ENCODE measurements around the gene CISTR.

Gene CISTR

GRCh38 chr12:53751336-53752191, at the start of gene CISTR:
Gene CISTR, minus strand, starts transcription at chr12:53751979.
- POLR2A ChIA-PET: interaction anchor here (0.6 kb wide), 1 partner anchor 187 kb away, joined by 3 read pairs; the partner anchor contains the start of gene HOXC13
- CTCF ChIA-PET: interaction anchor here (0.6 to 11.4 kb wide), 6 partner anchors 7 to 611 kb away, joined by 3 to 172 read pairs (median 8); no protein-coding TSS in a partner anchor
- Histone ChIP-seq H3K27ac (ENCODE audit: extremely low read depth, low read depth, low read length) (peak within 1 kb of the TSS; percentile 59; the same call in 1 of the 2 replicates), H3K9me3 (ENCODE audit: control insufficient read depth, insufficient read depth, low read depth, low read length) (no peaks in the 10 kb centered on the region), H3K4me3 (ENCODE audit: low read depth, low read length) (no peak within 1 kb of the TSS), H3K36me3 (ENCODE audit: control insufficient read depth in 2 of 2, insufficient read depth in 1 of 2, low read length in 2 of 2) (no peaks in the 10 kb centered on the region), H3K4me1 (ENCODE audit: control insufficient read depth, insufficient read depth, low read length) (peaks cover 16% of the 10 kb centered on the region)
- 0 out of 2 replicates have a peak, but pooled peaks have one; percentile 55 for TF ChIP-seq ZFP69B (tag by site-specific recombination; IDR thresholded peaks at IDR 0.05)
- TF ChIP-seq GLIS1 (tag by site-specific recombination; IDR thresholded peaks at IDR 0.05): peak; percentile 80
- TF ChIP-seq ZIC2 (tag by site-specific recombination; IDR thresholded peaks at IDR 0.05): peak; percentile 30
- TF ChIP-seq, protein P1, sequence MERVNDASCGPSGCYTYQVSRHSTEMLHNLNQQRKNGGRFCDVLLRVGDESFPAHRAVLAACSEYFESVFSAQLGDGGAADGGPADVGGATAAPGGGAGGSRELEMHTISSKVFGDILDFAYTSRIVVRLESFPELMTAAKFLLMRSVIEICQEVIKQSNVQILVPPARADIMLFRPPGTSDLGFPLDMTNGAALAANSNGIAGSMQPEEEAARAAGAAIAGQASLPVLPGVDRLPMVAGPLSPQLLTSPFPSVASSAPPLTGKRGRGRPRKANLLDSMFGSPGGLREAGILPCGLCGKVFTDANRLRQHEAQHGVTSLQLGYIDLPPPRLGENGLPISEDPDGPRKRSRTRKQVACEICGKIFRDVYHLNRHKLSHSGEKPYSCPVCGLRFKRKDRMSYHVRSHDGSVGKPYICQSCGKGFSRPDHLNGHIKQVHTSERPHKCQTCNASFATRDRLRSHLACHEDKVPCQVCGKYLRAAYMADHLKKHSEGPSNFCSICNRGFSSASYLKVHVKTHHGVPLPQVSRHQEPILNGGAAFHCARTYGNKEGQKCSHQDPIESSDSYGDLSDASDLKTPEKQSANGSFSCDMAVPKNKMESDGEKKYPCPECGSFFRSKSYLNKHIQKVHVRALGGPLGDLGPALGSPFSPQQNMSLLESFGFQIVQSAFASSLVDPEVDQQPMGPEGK (tag by site-specific recombination; IDR thresholded peaks at IDR 0.05): 0 out of 2 replicates have a peak, but pooled peaks have one; percentile 34
- TF ChIP-seq ZFHX2 (tag by site-specific recombination; conservative IDR thresholded peaks at IDR 0.05): peak; percentile 75
- TF ChIP-seq ZBTB8A (tag by site-specific recombination; IDR thresholded peaks at IDR 0.05): 0 out of 2 replicates have a peak, but pooled peaks have one; percentile 12
- TF ChIP-seq, protein P2, sequence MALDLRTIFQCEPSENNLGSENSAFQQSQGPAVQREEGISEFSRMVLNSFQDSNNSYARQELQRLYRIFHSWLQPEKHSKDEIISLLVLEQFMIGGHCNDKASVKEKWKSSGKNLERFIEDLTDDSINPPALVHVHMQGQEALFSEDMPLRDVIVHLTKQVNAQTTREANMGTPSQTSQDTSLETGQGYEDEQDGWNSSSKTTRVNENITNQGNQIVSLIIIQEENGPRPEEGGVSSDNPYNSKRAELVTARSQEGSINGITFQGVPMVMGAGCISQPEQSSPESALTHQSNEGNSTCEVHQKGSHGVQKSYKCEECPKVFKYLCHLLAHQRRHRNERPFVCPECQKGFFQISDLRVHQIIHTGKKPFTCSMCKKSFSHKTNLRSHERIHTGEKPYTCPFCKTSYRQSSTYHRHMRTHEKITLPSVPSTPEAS (tag by site-specific recombination; IDR thresholded peaks at IDR 0.05): no peak
- no peak for TF ChIP-seq ZNF354C (tag by site-specific recombination; IDR thresholded peaks at IDR 0.05; ENCODE audit: borderline replicate concordance, low read depth)
- peak; percentile 73; the same call in 1 of the 2 replicates for TF ChIP-seq SP7 (tag by site-specific recombination; IDR thresholded peaks at IDR 0.05)
- TF ChIP-seq, protein P3, sequence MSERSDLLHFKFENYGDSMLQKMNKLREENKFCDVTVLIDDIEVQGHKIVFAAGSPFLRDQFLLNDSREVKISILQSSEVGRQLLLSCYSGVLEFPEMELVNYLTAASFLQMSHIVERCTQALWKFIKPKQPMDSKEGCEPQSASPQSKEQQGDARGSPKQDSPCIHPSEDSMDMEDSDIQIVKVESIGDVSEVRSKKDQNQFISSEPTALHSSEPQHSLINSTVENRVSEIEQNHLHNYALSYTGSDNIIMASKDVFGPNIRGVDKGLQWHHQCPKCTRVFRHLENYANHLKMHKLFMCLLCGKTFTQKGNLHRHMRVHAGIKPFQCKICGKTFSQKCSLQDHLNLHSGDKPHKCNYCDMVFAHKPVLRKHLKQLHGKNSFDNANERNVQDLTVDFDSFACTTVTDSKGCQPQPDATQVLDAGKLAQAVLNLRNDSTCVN (tag by site-specific recombination; optimal IDR thresholded peaks at IDR 0.05): peak; percentile 22
- TF ChIP-seq EGR2 (tag by site-specific recombination; IDR thresholded peaks at IDR 0.05; ENCODE audit: low read depth): peak; percentile 62; the same call in 1 of the 2 replicates
- peak; percentile 37; the same call in 1 of the 2 replicates for TF ChIP-seq WT1 (tag by site-specific recombination; IDR thresholded peaks at IDR 0.05)
- TF ChIP-seq ZNF544 (tag by site-specific recombination; IDR thresholded peaks at IDR 0.05): no peak
- no peak for TF ChIP-seq ZNF184 (tag by site-specific recombination; IDR thresholded peaks at IDR 0.05)
- peak; percentile 60 for TF ChIP-seq PRDM1 (tag by site-specific recombination; IDR thresholded peaks at IDR 0.05)
- peak; percentile 58; the same call in 1 of the 2 replicates for TF ChIP-seq ZNF423 (tag by site-specific recombination; IDR thresholded peaks at IDR 0.05)
- peak; percentile 20; the same call in 1 of the 2 replicates for TF ChIP-seq OSR2 (tag by site-specific recombination; IDR thresholded peaks at IDR 0.05)
- 0 out of 2 replicates have a peak, but pooled peaks have one; percentile 5 for TF ChIP-seq ZBTB11 (tag by site-specific recombination; conservative IDR thresholded peaks at IDR 0.05; ENCODE audit: low read depth)

Measured in HEK293 (cell line).